SK-N-SH (cell line): ENCODE measurements around the gene NTHL1. TPM values are rescaled to one million over a fixed set of nuclear protein-coding genes. Genes with fewer than 3 reads are reported as not detected.

Experiments
- CTCF ChIA-PET: fragments of 300-600, 350-600 bp; formaldehyde crosslinking; extraction: SDS; loops from one replicate; lab custom pipeline; 2021; lab: Yijun Ruan, JAX
- POLR2A ChIA-PET: fragments of 350-600 bp; sonication (Branson Sonifier 250); formaldehyde crosslinking; extraction: SDS; loops from one replicate; lab custom pipeline; 2020; ENCODE audit warnings: antibody characterized with exemption, inconsistent platforms; lab: Yijun Ruan, JAX
- DNase-seq: peaks from one replicate; pipeline ENCODE4 v3.0.0; 2012
- H2AFZ ChIP-seq: fragments of 200-600 bp; sonication (generic); 2 replicates; pipeline ENCODE4 v1.8.1; 2016; ENCODE audit warnings: antibody characterized with exemption, mild to moderate bottlenecking, low read depth
- H3F3A ChIP-seq: fragments of 200-600 bp; sonication (generic); replicated peaks from 2 replicates; pipeline ENCODE3; 2016; ENCODE audit warnings: antibody characterized with exemption, mild to moderate bottlenecking; ENCODE audit not compliant: insufficient read depth
- H3K27ac ChIP-seq, 2 experiments: fragments of 200-500 bp in 1 of 2; fragments of 200-600 bp in 1 of 2; sonication (Bioruptor generic) in 1 of 2; sonication (generic), shearing (Covaris generic) in 1 of 2; 2 replicates each; pipeline versions ENCODE4 v1.5.1 to v1.6.1; 2014 to 2016; ENCODE audit warnings: low read depth in 2 of 2, inconsistent platforms in 1 of 2, low read length in 1 of 2, mild to moderate bottlenecking in 1 of 2, mixed read lengths in 1 of 2
- H3K27me3 ChIP-seq: fragments of 200-600 bp; sonication (generic), shearing (Covaris generic); 2 replicates; pipeline ENCODE4 v1.6.1; 2016; ENCODE audit warnings: mixed run types; ENCODE audit not compliant: insufficient read depth
- H3K36me3 ChIP-seq, 2 experiments: fragments of 200-500 bp in 1 of 2; fragments of 200-600 bp in 1 of 2; sonication (Bioruptor generic) in 1 of 2; sonication (generic) in 1 of 2; replicated peaks in 1 of 2; 2 replicates each; pipeline versions ENCODE3 to v1.5.1; 2014 to 2016; ENCODE audit warnings: low read length in 1 of 2, mild to moderate bottlenecking in 1 of 2; ENCODE audit not compliant: insufficient read depth in 2 of 2, control insufficient read depth in 1 of 2
- H3K4me1 ChIP-seq, 2 experiments: fragments of 200-500 bp in 1 of 2; fragments of 200-600 bp in 1 of 2; sonication (Bioruptor generic) in 1 of 2; sonication (generic), shearing (Covaris generic) in 1 of 2; 2 replicates each; pipeline versions ENCODE4 v1.5.1 to v1.6.1; 2014 to 2016; ENCODE audit warnings: low read depth in 1 of 2, low read length in 1 of 2, mixed run types in 1 of 2; ENCODE audit not compliant: insufficient read depth in 2 of 2, control insufficient read depth in 1 of 2
- H3K4me2 ChIP-seq: fragments of 200-600 bp; sonication (generic), shearing (Covaris generic); 2 replicates; pipeline ENCODE4 v1.6.1; 2017; ENCODE audit warnings: mixed run types
- H3K4me3 ChIP-seq, 2 experiments: fragments of 200-500 bp in 1 of 2; fragments of 200-600 bp in 1 of 2; sonication (Bioruptor generic) in 1 of 2; sonication (generic), shearing (Covaris generic) in 1 of 2; 2 replicates each; pipeline versions ENCODE4 v1.5.1 to v1.8.1; 2014 to 2016; ENCODE audit warnings: low read depth in 2 of 2, inconsistent platforms in 1 of 2, low read length in 1 of 2, mild to moderate bottlenecking in 1 of 2, mixed read lengths in 1 of 2, moderate library complexity in 1 of 2
- H3K79me2 ChIP-seq: fragments of 200-600 bp; sonication (generic); 2 replicates; pipeline ENCODE4 v1.8.1; 2017; ENCODE audit warnings: mild to moderate bottlenecking; ENCODE audit not compliant: insufficient read depth
- H3K9ac ChIP-seq: fragments of 200-600 bp; sonication (generic); 2 replicates; pipeline ENCODE4 v1.6.1; 2017; ENCODE audit warnings: mixed run types
- H3K9me2 ChIP-seq: fragments of 200-600 bp; sonication (generic); 2 replicates; pipeline ENCODE4 v1.6.1; 2017; ENCODE audit warnings: mixed run types
- H3K9me3 ChIP-seq: fragments of 200-600 bp; sonication (generic); 2 replicates; pipeline ENCODE4 v1.6.1; 2017; ENCODE audit warnings: mixed run types, mild to moderate bottlenecking, moderate library complexity
- H4K20me1 ChIP-seq: fragments of 200-600 bp; sonication (generic); 2 replicates; pipeline ENCODE4 v1.6.1; 2017; ENCODE audit warnings: mild to moderate bottlenecking, mixed run types; ENCODE audit not compliant: insufficient read depth
- CTCF ChIP-seq: fragments of 200-600 bp; sonication (generic); IDR thresholded peaks from 2 replicates; pipeline ENCODE4 v1.6.1; 2017; ENCODE audit warnings: antibody characterized with exemption, mild to moderate bottlenecking, moderate library complexity
- EP300 ChIP-seq, 2 experiments: IDR thresholded peaks; 2 replicates each; pipeline versions ENCODE4 v1.4.0 to v1.6.1; 2012; ENCODE audit warnings: borderline replicate concordance in 1 of 2, low read depth in 1 of 2, low read length in 1 of 2
- FOSL2 ChIP-seq: IDR thresholded peaks from 2 replicates; pipeline ENCODE4 v1.4.0; 2012; ENCODE audit warnings: low read depth, mild to moderate bottlenecking, moderate library complexity, borderline replicate concordance
- FOXJ3 ChIP-seq: sonication (generic); formaldehyde crosslinking; IDR thresholded peaks from 2 replicates; pipeline ENCODE4 v1.5.1; 2020; ENCODE audit warnings: mild to moderate bottlenecking, missing genetic modification reagents
- NFIC ChIP-seq: IDR thresholded peaks from 2 replicates; pipeline ENCODE4 v1.4.0; 2012; ENCODE audit warnings: borderline replicate concordance
- POLR2AphosphoS5 ChIP-seq: IDR thresholded peaks from 2 replicates; pipeline ENCODE4 v1.6.1; 2012; ENCODE audit warnings: low read depth, low read length
- RFX5 ChIP-seq: IDR thresholded peaks from 2 replicates; pipeline ENCODE4 v1.6.1; 2012; ENCODE audit warnings: mild to moderate bottlenecking, improper control_type of control experiment, low read length
- RXRA ChIP-seq: IDR thresholded peaks from 2 replicates; pipeline ENCODE4 v1.4.0; 2012; ENCODE audit warnings: low read depth, mild to moderate bottlenecking, borderline replicate concordance
- SIN3A ChIP-seq: IDR thresholded peaks from 2 replicates; pipeline ENCODE4 v1.6.1; 2012; ENCODE audit warnings: low read depth, mild to moderate bottlenecking, low read length, moderate library complexity, borderline replicate concordance
- YY1 ChIP-seq: IDR thresholded peaks from 2 replicates; pipeline ENCODE4 v1.4.0; 2012; ENCODE audit warnings: low read depth, mild to moderate bottlenecking
- ZBTB33 ChIP-seq: IDR thresholded peaks from 2 replicates; pipeline ENCODE4 v1.4.0; 2012; ENCODE audit warnings: low read depth, borderline replicate concordance
- WGBS: methylation state at CpG from one replicate; pipeline ENCODE4 v1.1.6; 2017; ENCODE audit warnings: low lambda C conversion rate; 5-methylcytosine and 5-hydroxymethylcytosine counted together
- polyA plus RNA-seq, 3 experiments: library from polyadenylated mRNA; depleted of rRNA; stranded (reverse); fragments of >200 nt; gene quantifications; 2 replicates each; pipeline ENCODE4 v1.2.3, GENCODE V29; 2012

Gene NTHL1
- polyA plus RNA-seq, 1 of the 3 experiments (the other 2 are of a cell fraction) = 77.3 TPM

- TF ChIP-seq ZBTB33 = no peak
- TF ChIP-seq, all 33 proteins: peak for 0
Observed at GRCh38 chr16:1993731-1994131, 53.9 kb downstream of the NTHL1 start (continued).

- ChIA-PET POLR2A (interaction anchor here (0.8 kb wide), 1 partner anchor 163 kb away, joined by 3 read pairs; the partner anchor contains the start of gene TRAF7), CTCF (interaction anchor here (1.3 to 12.9 kb wide), 2 partner anchors 11 to 162 kb away, joined by 3 to 108 read pairs; no protein-coding TSS in a partner anchor)
- H3K4me2 ChIP-seq = no peak overlapping the region
Observed at GRCh38 chr16:1992704-1993317, 54.8 kb downstream of the NTHL1 start.

More at GRCh38 chr16:1992704-1993317, 54.8 kb downstream of the NTHL1 start:
- Histone ChIP-seq H3K9ac (no peak overlapping the region), H3K27me3 (no peaks in the 10 kb centered on the region), H3K79me2 (no peaks in the 10 kb centered on the region), H3K27ac (no peak overlapping the region), H3K9me3 (no peaks in the 10 kb centered on the region), H3K4me3 (no peak overlapping the region), H3K36me3 (peaks cover 4 to 10% of the 10 kb centered on the region in 2 experiments), H3K9me2 (no peaks in the 10 kb centered on the region), H3F3A (peaks cover 22% of the 10 kb centered on the region), H4K20me1 (no peaks in the 10 kb centered on the region), H2AFZ (no peak overlapping the region), H3K4me1 (peaks cover 0 to 18% of the 10 kb centered on the region in 2 experiments; a peak in 1 of 4 replicates)
- no peak for DNase-seq
- TF ChIP-seq NFIC (no peak), ZBTB33 (no peak), FOXJ3 (CRISPR knock-in tag) (no peak), CTCF (no peak), POLR2AphosphoS5 (no peak), EP300 (IDR thresholded peaks at IDR 0.05; ENCODE audit: borderline replicate concordance in 1 of 2, low read depth in 1 of 2, low read length in 1 of 2) (no peak), YY1 (no peak), RFX5 (no peak), SIN3A (no peak), RXRA (no peak), FOSL2 (no peak)
- WGBS = 98% methylated on average over 18 of the region's 50 CpGs
